ENCODE measurements around the gene KIF26B.

KIF26B gene

DNA sequence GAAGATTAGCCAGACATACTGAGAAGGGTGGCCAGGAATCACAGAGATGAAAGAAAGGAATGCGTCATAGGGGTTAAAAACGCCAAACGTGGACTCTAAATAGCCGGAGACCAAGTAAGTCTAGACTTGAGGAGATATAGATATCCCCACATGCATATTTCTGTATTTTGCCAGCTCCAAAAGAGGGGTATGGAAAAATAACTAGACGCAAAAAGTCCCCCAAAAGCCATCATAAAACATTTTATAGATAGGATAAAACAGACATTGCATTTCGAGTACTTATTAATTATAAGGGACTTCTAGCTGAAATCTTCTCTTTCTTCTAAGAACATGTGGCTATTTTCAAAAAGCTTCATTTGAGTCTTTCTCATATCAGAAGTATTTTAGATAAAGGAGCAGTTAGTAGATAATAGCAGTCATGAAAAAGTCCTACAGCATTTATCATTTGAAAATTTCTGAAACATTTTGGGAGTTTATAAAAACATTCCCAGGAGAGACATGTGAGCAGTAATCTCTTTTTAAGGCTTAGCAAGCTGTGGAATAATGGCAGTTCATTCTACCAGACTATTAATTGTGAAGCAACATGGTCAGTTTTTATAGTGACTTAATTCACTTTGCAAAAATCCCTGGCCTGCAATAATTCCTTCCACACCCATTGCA lies 6.1 kb downstream of the KIF26B start:
- Histone ChIP-seq H3F3A (ENCODE audit: insufficient read depth, low read length) (no peaks in the 10 kb centered on the region), H3K27ac (ENCODE audit: low read length) (no peak overlapping the region), H3K36me3 (replicated peaks; ENCODE audit: insufficient read depth, low read length) (no peaks in the 10 kb centered on the region), H2AFZ (ENCODE audit: low read length) (no peak overlapping the region), H3K9me2 (replicated peaks; ENCODE audit: insufficient read depth, low read length) (no peaks in the 10 kb centered on the region), H3K4me1 (ENCODE audit: low read length) (0 out of 2 replicates have a peak, but pooled peaks cover under 1% of the 10 kb centered on the region), H3K9ac (ENCODE audit: low read length) (no peak overlapping the region), H3K4me2 (ENCODE audit: low read depth, low read length) (no peak overlapping the region), H4K20me1 (ENCODE audit: insufficient read depth, low read length) (no peaks in the 10 kb centered on the region), H3K9me3 (replicated peaks; ENCODE audit: insufficient read depth, low read length) (no peaks in the 10 kb centered on the region), H3K27me3 (replicated peaks; ENCODE audit: insufficient read depth, low read length) (peaks cover under 1% of the 10 kb centered on the region), H3K79me2 (ENCODE audit: low read length) (no peaks in the 10 kb centered on the region), H3K4me3 (ENCODE audit: low read length) (no peak overlapping the region)
- no peak for DNase-seq
- TF ChIP-seq, protein P1, sequence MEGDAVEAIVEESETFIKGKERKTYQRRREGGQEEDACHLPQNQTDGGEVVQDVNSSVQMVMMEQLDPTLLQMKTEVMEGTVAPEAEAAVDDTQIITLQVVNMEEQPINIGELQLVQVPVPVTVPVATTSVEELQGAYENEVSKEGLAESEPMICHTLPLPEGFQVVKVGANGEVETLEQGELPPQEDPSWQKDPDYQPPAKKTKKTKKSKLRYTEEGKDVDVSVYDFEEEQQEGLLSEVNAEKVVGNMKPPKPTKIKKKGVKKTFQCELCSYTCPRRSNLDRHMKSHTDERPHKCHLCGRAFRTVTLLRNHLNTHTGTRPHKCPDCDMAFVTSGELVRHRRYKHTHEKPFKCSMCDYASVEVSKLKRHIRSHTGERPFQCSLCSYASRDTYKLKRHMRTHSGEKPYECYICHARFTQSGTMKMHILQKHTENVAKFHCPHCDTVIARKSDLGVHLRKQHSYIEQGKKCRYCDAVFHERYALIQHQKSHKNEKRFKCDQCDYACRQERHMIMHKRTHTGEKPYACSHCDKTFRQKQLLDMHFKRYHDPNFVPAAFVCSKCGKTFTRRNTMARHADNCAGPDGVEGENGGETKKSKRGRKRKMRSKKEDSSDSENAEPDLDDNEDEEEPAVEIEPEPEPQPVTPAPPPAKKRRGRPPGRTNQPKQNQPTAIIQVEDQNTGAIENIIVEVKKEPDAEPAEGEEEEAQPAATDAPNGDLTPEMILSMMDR (IDR thresholded peaks at IDR 0.05; ENCODE audit: low read length), result no peak
- TF ChIP-seq EZH2 (optimal IDR thresholded peaks at IDR 0.05; ENCODE audit: low read depth, low read length) (no peak), EZH2phosphoT487 (IDR thresholded peaks at IDR 0.05; ENCODE audit: low read length) (no peak)

DNA sequence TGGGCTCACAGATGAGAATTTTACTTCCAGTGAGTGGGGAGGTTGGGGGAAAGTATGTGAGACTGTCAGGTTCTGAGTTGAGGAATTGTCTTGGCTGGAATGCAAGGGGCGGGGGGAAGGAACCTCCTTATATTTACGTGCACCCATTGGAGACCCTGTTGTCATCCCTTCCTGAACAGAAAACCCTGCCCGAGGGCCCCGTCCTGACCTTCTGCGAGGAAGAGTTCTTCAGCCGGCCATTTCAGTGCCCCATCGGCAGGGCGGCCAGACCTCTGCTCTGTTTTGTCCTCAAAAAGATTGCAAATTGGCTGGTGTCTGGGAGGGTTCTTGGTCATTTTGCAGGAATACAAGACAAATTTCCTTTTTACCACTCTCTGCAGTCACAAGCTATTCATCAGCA lies 7.1 kb downstream of the KIF26B start:
- Histone ChIP-seq H3K4me1 (ENCODE audit: low read length) (no peaks in the 10 kb centered on the region), H3K27ac (ENCODE audit: low read length) (no peak overlapping the region), H3K36me3 (replicated peaks; ENCODE audit: insufficient read depth, low read length) (no peaks in the 10 kb centered on the region), H3K9me3 (replicated peaks; ENCODE audit: insufficient read depth, low read length) (no peaks in the 10 kb centered on the region), H4K20me1 (ENCODE audit: insufficient read depth, low read length) (no peaks in the 10 kb centered on the region), H3K27me3 (replicated peaks; ENCODE audit: insufficient read depth, low read length) (no peaks in the 10 kb centered on the region), H3K4me2 (ENCODE audit: low read depth, low read length) (no peak overlapping the region), H3K4me3 (ENCODE audit: low read length) (no peak overlapping the region), H3K9me2 (replicated peaks; ENCODE audit: insufficient read depth, low read length) (no peaks in the 10 kb centered on the region), H3K9ac (ENCODE audit: low read length) (no peak overlapping the region), H3F3A (ENCODE audit: insufficient read depth, low read length) (no peaks in the 10 kb centered on the region), H2AFZ (ENCODE audit: low read length) (no peak overlapping the region), H3K79me2 (ENCODE audit: low read length) (no peaks in the 10 kb centered on the region)
- TF ChIP-seq EZH2 (optimal IDR thresholded peaks at IDR 0.05; ENCODE audit: low read depth, low read length), result no peak
- TF ChIP-seq, protein P1 (IDR thresholded peaks at IDR 0.05; ENCODE audit: low read length), result no peak
- no peak for TF ChIP-seq EZH2phosphoT487 (IDR thresholded peaks at IDR 0.05; ENCODE audit: low read length)
- no peak for DNase-seq

DNA sequence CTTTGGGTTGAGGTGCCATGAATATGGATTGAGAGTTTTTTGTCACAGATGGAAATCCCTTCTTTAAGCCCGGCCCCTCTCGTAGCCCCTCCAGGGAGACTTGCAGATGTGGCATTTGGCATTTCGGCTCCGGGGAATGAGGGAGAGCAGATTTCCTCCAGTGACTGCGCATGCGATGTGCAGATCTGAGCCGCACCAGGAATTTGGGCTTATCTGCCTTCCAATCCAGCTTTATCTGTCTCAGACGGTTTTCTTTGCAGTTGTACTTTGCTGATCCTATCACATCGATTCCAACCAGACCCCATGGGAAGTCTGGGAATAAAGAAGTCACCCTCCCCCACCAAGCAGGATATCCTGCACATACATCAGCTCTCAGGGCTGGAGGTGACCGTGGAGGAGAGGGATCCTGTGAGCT lies 11.7 kb downstream of the KIF26B start:
- TF ChIP-seq, protein P1 (IDR thresholded peaks at IDR 0.05; ENCODE audit: low read length), result no peak
- TF ChIP-seq EZH2 (optimal IDR thresholded peaks at IDR 0.05; ENCODE audit: low read depth, low read length) (no peak), EZH2phosphoT487 (IDR thresholded peaks at IDR 0.05; ENCODE audit: low read length) (no peak)
- Histone ChIP-seq H3K79me2 (ENCODE audit: low read length) (no peaks in the 10 kb centered on the region), H3K27ac (ENCODE audit: low read length) (no peak overlapping the region), H2AFZ (ENCODE audit: low read length) (peak overlapping the region; percentile 37), H3K4me1 (ENCODE audit: low read length) (no peaks in the 10 kb centered on the region), H3K9me2 (replicated peaks; ENCODE audit: insufficient read depth, low read length) (no peaks in the 10 kb centered on the region), H3K4me3 (ENCODE audit: low read length) (peak overlapping the region; percentile 22; the same call in 1 of the 2 replicates), H4K20me1 (ENCODE audit: insufficient read depth, low read length) (no peaks in the 10 kb centered on the region), H3F3A (ENCODE audit: insufficient read depth, low read length) (no peaks in the 10 kb centered on the region), H3K9me3 (replicated peaks; ENCODE audit: insufficient read depth, low read length) (no peaks in the 10 kb centered on the region), H3K9ac (ENCODE audit: low read length) (no peak overlapping the region), H3K4me2 (ENCODE audit: low read depth, low read length) (peak overlapping the region; percentile 20; the same call in 1 of the 2 replicates), H3K36me3 (replicated peaks; ENCODE audit: insufficient read depth, low read length) (no peaks in the 10 kb centered on the region), H3K27me3 (replicated peaks; ENCODE audit: insufficient read depth, low read length) (no peaks in the 10 kb centered on the region)
- DNase-seq, result no peak

Measured in MM.1S (cell line).